ENCODE data around the gene HOXD4. TPM values are rescaled to one million over a fixed set of nuclear protein-coding genes. Genes with fewer than 3 reads are reported as not detected.

Gene HOXD4
- total RNA-seq, 4 donors from 2014 or later: 1.7 to 13.2 (median 7.0) TPM

DNA sequence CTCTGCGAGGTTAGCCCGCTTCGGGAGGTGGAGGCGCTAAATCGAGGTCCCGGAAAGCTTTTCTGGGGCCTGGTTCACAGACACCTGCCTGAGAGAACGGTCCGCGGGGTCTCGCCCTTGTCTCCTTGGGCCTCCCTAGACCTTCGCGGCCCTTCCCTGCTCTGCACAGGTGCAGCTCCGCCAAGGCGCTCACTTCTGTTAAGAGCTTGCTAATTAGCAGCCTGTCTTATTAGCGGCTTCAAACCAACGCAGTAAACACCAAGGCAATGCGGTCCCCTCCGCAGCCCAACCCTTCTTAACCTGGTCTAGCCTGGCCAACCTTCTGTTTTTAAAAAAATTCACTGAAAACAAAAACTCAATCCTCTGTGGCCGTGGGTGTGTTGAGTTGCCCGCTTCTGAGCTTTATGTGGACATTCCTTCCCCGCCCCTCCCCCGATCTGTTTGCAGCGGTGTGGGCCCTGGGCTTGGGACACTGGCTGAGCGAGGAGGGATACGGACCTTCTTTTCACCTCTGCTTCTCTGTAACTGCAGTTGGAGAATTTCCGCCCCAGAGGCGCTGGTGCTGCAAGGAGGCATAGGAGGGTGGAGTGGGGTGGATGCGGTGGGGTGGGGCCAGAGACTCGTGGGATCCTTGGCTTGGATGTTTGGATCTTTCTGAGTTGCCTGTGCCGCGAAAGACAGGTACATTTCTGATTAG lies 3.4 kb upstream of the HOXD4 start:
- Histone ChIP-seq H3K9me3 (no peaks in the 10 kb centered on the region), H3K27me3 (no peaks in the 10 kb centered on the region)
- no peak for DNase-seq

DNA sequence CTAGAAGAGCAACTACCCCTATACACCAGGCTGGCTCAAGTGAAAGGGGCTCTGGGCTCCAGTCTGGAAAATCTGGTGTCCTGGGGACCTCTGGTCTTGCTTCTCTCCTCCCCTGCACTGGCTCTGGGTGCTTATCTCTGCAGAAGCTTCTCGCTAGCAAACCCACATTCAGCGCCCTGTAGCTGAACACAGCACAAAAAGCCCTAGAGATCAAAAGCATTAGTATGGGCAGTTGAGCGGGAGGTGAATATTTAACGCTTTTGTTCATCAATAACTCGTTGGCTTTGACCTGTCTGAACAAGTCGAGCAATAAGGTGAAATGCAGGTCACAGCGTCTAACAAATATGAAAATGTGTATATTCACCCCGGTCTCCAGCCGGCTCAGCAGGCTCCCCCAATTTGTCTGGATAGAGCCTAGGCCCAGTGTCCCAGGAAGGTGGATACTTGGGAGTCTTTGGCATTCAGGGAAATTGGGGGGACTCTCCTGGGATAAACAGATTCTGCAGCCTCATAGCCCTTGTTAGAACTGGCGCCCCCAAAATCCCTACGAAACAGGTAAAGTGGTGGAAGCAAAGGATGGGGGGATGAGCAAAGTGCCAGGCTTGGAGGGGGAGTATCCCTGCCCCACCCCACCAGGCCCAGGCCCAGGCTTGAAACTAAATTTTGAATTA lies 2.5 kb upstream of the HOXD4 start:
- H3K27me3 ChIP-seq: no peaks in the 10 kb centered on the region

More for the DNA sequence above, 3.4 kb upstream of the HOXD4 start:
- peaks cover 0 to 15% (median 0%) of the 10 kb centered on the region in 4 donors for H3K4me1 ChIP-seq
- TF ChIP-seq, protein P1, sequence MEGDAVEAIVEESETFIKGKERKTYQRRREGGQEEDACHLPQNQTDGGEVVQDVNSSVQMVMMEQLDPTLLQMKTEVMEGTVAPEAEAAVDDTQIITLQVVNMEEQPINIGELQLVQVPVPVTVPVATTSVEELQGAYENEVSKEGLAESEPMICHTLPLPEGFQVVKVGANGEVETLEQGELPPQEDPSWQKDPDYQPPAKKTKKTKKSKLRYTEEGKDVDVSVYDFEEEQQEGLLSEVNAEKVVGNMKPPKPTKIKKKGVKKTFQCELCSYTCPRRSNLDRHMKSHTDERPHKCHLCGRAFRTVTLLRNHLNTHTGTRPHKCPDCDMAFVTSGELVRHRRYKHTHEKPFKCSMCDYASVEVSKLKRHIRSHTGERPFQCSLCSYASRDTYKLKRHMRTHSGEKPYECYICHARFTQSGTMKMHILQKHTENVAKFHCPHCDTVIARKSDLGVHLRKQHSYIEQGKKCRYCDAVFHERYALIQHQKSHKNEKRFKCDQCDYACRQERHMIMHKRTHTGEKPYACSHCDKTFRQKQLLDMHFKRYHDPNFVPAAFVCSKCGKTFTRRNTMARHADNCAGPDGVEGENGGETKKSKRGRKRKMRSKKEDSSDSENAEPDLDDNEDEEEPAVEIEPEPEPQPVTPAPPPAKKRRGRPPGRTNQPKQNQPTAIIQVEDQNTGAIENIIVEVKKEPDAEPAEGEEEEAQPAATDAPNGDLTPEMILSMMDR (IDR thresholded peaks at IDR 0.05): no peak
- TF ChIP-seq POLR2A (IDR thresholded peaks at IDR 0.05): no peak
- no peak overlapping the region for H3K4me3 ChIP-seq
- peaks cover 0 to 8% (median 0%) of the 10 kb centered on the region in 3 donors for H3K36me3 ChIP-seq
- H3K27ac ChIP-seq: no peak overlapping the region

DNA sequence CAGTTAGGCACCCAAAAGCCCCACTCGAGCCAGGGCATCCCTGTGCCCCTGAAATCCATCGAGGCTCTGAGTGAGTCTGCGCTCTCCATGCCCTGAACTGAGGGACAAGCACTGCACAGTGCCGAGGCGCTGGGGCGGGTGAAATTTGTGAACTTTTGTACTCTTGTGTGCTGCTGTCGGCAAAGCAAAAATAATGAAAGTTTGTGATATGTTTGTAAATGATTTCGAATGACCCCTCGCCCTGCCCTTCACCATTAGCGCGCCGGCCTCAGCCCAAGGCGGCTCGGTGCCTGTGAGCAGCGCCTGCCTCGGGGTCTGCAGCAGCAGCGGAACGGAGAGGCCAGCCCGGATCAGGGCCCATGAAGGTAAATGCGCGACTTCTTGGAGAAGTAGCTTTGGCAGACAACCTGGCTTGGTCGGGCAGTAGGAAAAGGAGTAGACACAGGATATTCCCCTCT lies 1.8 kb upstream of the HOXD4 start:
- H3K27me3 ChIP-seq: no peaks in the 10 kb centered on the region
- H3K4me1 ChIP-seq: peaks cover 0 to 15% (median 0%) of the 10 kb centered on the region in 4 donors
- TF ChIP-seq, protein P1 (IDR thresholded peaks at IDR 0.05): no peak
- TF ChIP-seq POLR2A (IDR thresholded peaks at IDR 0.05): no peak
- H3K4me3 ChIP-seq: no peak overlapping the region
- no peak overlapping the region for H3K27ac ChIP-seq
- DNase-seq: no peak
- no peaks in the 10 kb centered on the region for H3K9me3 ChIP-seq
- peaks cover 0 to 11% (median 0%) of the 10 kb centered on the region in 3 donors for H3K36me3 ChIP-seq

More for the DNA sequence above, 2.5 kb upstream of the HOXD4 start:
- H3K36me3 ChIP-seq: peaks cover 0 to 11% (median 0%) of the 10 kb centered on the region in 3 donors
- no peak overlapping the region for H3K27ac ChIP-seq
- H3K4me3 ChIP-seq: no peak overlapping the region
- DNase-seq: no peak
- TF ChIP-seq, protein P1 (IDR thresholded peaks at IDR 0.05): no peak
- H3K4me1 ChIP-seq: peaks cover 0 to 15% (median 0%) of the 10 kb centered on the region in 4 donors
- H3K9me3 ChIP-seq: no peaks in the 10 kb centered on the region

DNA sequence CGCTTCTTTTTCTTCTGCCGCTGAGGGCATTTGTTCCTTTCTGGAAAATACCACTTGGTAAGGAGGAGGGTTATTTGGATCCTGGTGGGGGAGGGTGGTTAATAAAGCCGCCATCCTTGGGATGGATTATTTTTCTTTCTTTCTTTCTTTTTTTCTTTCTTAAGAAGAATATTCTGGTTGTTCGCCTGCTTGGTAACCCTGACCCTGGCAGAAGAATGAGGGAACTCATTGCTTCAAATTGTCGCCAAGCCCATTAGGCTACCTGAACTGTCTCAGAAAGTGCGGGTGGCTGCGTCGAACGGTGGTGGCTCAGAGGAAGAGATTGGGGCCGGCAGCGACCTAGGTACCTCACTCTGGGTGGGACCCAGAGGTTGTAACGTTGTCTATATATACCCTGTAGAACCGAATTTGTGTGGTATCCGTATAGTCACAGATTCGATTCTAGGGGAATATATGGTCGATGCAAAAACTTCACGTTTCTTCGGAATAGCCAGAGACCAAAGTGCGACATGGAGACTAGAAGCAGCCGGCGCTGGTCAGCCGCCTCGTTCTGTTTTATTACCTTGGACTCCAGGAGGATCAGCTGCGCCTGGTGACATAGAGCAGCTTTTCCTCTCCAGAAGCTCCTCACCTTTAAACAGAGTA lies 1.3 kb upstream of the HOXD4 start:
- no peaks in the 10 kb centered on the region for H3K27me3 ChIP-seq
- peaks cover 0 to 11% (median 0%) of the 10 kb centered on the region in 3 donors for H3K36me3 ChIP-seq
- H3K9me3 ChIP-seq: no peaks in the 10 kb centered on the region
- H3K4me1 ChIP-seq: peaks cover 0 to 12% (median 0%) of the 10 kb centered on the region in 4 donors
- TF ChIP-seq, protein P1 (IDR thresholded peaks at IDR 0.05): no peak
- TF ChIP-seq POLR2A (IDR thresholded peaks at IDR 0.05): no peak
- H3K27ac ChIP-seq: no peak overlapping the region
- H3K4me3 ChIP-seq: no peak overlapping the region
- no peak for DNase-seq

DNA sequence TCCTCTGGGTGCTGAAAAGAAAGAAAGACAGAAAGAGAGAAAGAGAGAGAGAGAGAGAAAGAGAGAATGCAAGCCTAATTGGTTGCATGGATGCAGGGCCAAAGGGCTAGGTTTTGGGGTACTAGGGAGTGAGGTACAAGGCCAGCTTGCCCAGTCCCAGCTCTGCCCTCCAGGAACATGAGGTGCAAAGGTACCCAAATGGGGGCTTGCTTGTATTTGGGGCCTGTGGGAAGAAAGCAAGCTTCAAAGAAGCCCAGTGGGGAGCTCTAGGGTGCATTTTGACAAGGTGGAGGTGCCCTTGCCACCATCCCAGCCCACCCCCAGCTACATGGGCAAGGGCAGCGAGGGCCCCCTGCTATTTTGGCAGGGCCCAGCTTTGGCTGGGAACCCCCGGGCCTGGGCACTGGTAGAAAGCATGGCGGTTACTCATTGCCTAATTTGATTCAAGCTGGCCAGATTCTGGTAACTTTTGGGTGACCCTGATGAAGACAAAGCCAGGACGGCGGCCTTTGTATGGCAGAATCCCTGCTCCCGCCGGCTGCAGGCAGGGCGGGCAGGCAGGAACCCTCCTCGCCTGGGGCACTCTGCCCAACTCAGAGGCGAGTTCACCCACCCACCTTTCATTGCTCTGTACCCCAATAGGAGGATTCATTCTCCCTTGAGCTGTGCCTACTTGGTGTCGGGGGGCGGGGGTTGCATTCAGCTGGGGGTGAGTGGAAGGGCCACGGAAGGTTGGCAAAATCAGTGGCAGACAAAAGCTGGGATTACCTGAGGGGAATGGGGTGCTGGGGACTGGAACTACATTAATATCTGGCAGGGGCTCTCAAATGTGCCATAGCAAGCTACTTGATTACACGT lies 537 bp upstream of the HOXD4 start:
- Histone ChIP-seq H3K4me1 (peaks cover 0 to 4% (median 0%) of the 10 kb centered on the region in 4 donors), H3K9me3 (no peaks in the 10 kb centered on the region), H3K27ac (no peak overlapping the region), H3K4me3 (no peak overlapping the region), H3K36me3 (peaks cover 0 to 11% (median 0%) of the 10 kb centered on the region in 3 donors), H3K27me3 (no peaks in the 10 kb centered on the region)
- DNase-seq: no peak
- TF ChIP-seq, protein P1 (IDR thresholded peaks at IDR 0.05): no peak
- TF ChIP-seq POLR2A (IDR thresholded peaks at IDR 0.05): no peak

Data from Peyer's patch (tissue), 4 donors.